ENCODE measurements around the gene TSPAN32. TPM values are rescaled to one million over a fixed set of nuclear protein-coding genes. Genes with fewer than 3 reads are reported as not detected.

The TSPAN32 gene, protein sequence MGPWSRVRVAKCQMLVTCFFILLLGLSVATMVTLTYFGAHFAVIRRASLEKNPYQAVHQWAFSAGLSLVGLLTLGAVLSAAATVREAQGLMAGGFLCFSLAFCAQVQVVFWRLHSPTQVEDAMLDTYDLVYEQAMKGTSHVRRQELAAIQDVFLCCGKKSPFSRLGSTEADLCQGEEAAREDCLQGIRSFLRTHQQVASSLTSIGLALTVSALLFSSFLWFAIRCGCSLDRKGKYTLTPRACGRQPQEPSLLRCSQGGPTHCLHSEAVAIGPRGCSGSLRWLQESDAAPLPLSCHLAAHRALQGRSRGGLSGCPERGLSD
- not detected for total RNA-seq (2021; ENCODE audit: unreplicated experiment)
- not detected in 2 replicates for polyA plus RNA-seq (2012)
- percentile 5 among the genes with signal in this experiment for Bru-seq, nascent RNA
- not detected for BruChase-seq, experiment 1, labeled RNA remaining after a 6-hour chase
- BruChase-seq, experiment 2, labeled RNA remaining after a 2-hour chase: not detected
- long read RNA-seq: 0 reads

DNA sequence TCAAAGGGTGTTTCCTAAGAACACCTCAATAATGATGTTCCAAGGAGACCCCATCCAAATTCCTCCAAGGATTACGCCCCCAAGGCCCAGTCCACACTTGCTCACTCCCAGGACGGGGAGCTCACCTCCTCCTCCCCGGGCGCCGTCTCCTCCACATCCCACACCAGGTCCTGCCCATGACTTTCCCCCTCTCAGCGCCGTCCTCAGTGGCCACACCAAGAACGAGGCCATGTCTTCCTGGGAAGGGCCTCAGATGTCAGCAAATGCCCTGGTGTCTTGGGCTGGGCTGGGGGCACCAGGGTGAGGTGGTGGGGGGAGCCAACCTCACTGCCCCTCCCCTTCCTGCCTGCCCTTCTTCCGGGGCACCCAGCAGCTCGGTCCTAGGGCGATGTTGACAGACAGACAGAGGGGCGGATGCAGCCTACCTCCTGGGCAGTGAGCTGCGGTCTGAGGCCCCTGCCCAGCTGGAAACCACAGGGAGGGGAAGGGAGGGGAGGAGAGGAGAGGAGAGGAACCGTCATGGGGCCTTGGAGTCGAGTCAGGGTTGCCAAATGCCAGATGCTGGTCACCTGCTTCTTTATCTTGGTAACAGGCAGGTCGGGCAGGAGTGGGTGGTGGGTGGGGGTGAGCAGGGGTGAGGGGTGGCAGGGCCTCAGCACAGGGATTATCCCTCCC is at the start of gene TSPAN32, which contains the start of gene C11orf21:
Gene TSPAN32, plus strand, starts transcription at position 383 of the 675 bp plus-strand sequence. Its CDS starts 137 bp downstream, at position 520.
Gene C11orf21, minus strand, starts transcription at position 288 of the 675 bp plus-strand sequence. Its CDS starts 110 bp downstream, at position 178.
- DNase-seq (ENCODE audit: low read depth, low spot score): no peak
- ChIA-PET RAD21 (ENCODE audit: low non-redundant PET in 1 of 2, low total read pairs in 2 of 2, uncharacterized antibody in 2 of 2, unreplicated experiment in 2 of 2) (interaction anchor here in 1 of 2 experiments (1.3 kb wide), 1 partner anchor 119 kb away, joined by 3 read pairs; no protein-coding TSS in a partner anchor), POLR2A (no interaction called here), CTCF (interaction anchor here (0.8 to 6.2 kb wide), 3 partner anchors 115 to 119 kb away, joined by 3 to 225 read pairs (median 4); no protein-coding TSS in a partner anchor)
- H4K20me1 ChIP-seq (ENCODE audit: insufficient read depth): no peaks in the 10 kb centered on the region
- no peak for ATAC-seq
- no peak within 1 kb of the TSS for H3K27ac ChIP-seq (ENCODE audit: low read depth, low read length)
- no peak within 1 kb of the TSS for H3K4me2 ChIP-seq (ENCODE audit: low read length)
- no peaks in the 10 kb centered on the region for H3K27me3 ChIP-seq (ENCODE audit: insufficient read depth, low read length)
- no peaks in the 10 kb centered on the region for H3K9me3 ChIP-seq (ENCODE audit: control insufficient read depth in 1 of 2, insufficient read depth in 1 of 2, low read depth in 1 of 2, low read length in 2 of 2)
- no peaks in the 10 kb centered on the region for H3K9me2 ChIP-seq (ENCODE audit: insufficient read depth)
- no peak within 1 kb of the TSS for H3K9ac ChIP-seq (ENCODE audit: low read length)
- TF ChIP-seq EGR1 (IDR thresholded peaks at IDR 0.05; ENCODE audit: low read depth): no peak
- TF ChIP-seq FOSL1 (IDR thresholded peaks at IDR 0.05; ENCODE audit: low read depth): no peak
- TF ChIP-seq ZNF274 (IDR thresholded peaks at IDR 0.05; ENCODE audit: low read depth, low read length): no peak
- TF ChIP-seq TCF7L2 (IDR thresholded peaks at IDR 0.05; ENCODE audit: borderline replicate concordance, extremely low read depth, insufficient read depth, insufficient read length): no peak
- TF ChIP-seq, protein P1, sequence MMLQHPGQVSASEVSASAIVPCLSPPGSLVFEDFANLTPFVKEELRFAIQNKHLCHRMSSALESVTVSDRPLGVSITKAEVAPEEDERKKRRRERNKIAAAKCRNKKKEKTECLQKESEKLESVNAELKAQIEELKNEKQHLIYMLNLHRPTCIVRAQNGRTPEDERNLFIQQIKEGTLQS (IDR thresholded peaks at IDR 0.05): no peak
- TF ChIP-seq EZH2phosphoT487 (IDR thresholded peaks at IDR 0.05; ENCODE audit: borderline replicate concordance): no peak
- TF ChIP-seq, protein P2, sequence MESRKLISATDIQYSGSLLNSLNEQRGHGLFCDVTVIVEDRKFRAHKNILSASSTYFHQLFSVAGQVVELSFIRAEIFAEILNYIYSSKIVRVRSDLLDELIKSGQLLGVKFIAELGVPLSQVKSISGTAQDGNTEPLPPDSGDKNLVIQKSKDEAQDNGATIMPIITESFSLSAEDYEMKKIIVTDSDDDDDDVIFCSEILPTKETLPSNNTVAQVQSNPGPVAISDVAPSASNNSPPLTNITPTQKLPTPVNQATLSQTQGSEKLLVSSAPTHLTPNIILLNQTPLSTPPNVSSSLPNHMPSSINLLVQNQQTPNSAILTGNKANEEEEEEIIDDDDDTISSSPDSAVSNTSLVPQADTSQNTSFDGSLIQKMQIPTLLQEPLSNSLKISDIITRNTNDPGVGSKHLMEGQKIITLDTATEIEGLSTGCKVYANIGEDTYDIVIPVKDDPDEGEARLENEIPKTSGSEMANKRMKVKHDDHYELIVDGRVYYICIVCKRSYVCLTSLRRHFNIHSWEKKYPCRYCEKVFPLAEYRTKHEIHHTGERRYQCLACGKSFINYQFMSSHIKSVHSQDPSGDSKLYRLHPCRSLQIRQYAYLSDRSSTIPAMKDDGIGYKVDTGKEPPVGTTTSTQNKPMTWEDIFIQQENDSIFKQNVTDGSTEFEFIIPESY (IDR thresholded peaks at IDR 0.05; ENCODE audit: extremely low read depth, insufficient replicate concordance, low read length): no peak
- TF ChIP-seq POLR2A (IDR thresholded peaks at IDR 0.05; ENCODE audit: borderline replicate concordance, extremely low read depth, insufficient read depth, insufficient read length): no peak
- no peak for TF ChIP-seq CBX3 (IDR thresholded peaks at IDR 0.05; ENCODE audit: low read depth)
- TF ChIP-seq, protein P3, sequence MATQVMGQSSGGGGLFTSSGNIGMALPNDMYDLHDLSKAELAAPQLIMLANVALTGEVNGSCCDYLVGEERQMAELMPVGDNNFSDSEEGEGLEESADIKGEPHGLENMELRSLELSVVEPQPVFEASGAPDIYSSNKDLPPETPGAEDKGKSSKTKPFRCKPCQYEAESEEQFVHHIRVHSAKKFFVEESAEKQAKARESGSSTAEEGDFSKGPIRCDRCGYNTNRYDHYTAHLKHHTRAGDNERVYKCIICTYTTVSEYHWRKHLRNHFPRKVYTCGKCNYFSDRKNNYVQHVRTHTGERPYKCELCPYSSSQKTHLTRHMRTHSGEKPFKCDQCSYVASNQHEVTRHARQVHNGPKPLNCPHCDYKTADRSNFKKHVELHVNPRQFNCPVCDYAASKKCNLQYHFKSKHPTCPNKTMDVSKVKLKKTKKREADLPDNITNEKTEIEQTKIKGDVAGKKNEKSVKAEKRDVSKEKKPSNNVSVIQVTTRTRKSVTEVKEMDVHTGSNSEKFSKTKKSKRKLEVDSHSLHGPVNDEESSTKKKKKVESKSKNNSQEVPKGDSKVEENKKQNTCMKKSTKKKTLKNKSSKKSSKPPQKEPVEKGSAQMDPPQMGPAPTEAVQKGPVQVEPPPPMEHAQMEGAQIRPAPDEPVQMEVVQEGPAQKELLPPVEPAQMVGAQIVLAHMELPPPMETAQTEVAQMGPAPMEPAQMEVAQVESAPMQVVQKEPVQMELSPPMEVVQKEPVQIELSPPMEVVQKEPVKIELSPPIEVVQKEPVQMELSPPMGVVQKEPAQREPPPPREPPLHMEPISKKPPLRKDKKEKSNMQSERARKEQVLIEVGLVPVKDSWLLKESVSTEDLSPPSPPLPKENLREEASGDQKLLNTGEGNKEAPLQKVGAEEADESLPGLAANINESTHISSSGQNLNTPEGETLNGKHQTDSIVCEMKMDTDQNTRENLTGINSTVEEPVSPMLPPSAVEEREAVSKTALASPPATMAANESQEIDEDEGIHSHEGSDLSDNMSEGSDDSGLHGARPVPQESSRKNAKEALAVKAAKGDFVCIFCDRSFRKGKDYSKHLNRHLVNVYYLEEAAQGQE (IDR thresholded peaks at IDR 0.05; ENCODE audit: low read depth): no peak
- TF ChIP-seq, protein P4, sequence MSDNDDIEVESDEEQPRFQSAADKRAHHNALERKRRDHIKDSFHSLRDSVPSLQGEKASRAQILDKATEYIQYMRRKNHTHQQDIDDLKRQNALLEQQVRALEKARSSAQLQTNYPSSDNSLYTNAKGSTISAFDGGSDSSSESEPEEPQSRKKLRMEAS (IDR thresholded peaks at IDR 0.05): no peak
- no peak for TF ChIP-seq ZFX (IDR thresholded peaks at IDR 0.05)
- no peak for TF ChIP-seq SIN3A (IDR thresholded peaks at IDR 0.05; ENCODE audit: low read depth)
- no peak for TF ChIP-seq POLR2AphosphoS5 (IDR thresholded peaks at IDR 0.05; ENCODE audit: low read depth, low read length)
- TF ChIP-seq ELF1 (IDR thresholded peaks at IDR 0.05; ENCODE audit: borderline replicate concordance, low read depth): no peak
- TF ChIP-seq YY1 (IDR thresholded peaks at IDR 0.05; ENCODE audit: extremely low read depth, insufficient replicate concordance, low read depth, low read length): no peak
- intact Hi-C loops (cut with micrococcal nuclease): no loop called here
- no peaks in the 10 kb centered on the region for H3K79me2 ChIP-seq (ENCODE audit: insufficient read depth, low read length)
- no TSS peak for BruUV-seq (replicated peaks)
- no peak within 1 kb of the TSS for H2AFZ ChIP-seq (ENCODE audit: low read depth, low read length, poor library complexity, severe bottlenecking)
- H3K36me3 ChIP-seq (ENCODE audit: control insufficient read depth in 1 of 2, insufficient read depth in 2 of 2, low read length in 2 of 2): no peaks in the 10 kb centered on the region
- no peak within 1 kb of the TSS for H3K4me3 ChIP-seq (replicated peaks in 1 of 2; ENCODE audit: low read depth in 1 of 2, low read length in 2 of 2)
- no peaks in the 10 kb centered on the region for H3K4me1 ChIP-seq (ENCODE audit: control insufficient read depth in 1 of 2, insufficient read depth in 2 of 2, low read length in 2 of 2)

All from HCT116 (cell line).